Measurements from ENCODE around the gene G6PC3. TPM values are rescaled to one million over a fixed set of nuclear protein-coding genes. Genes with fewer than 3 reads are reported as not detected.
"Not testable (repeated sequence)": the region's sequence is repeated elsewhere in the genome, so short reads cannot be mapped to it uniquely, and the experiment has no call there.

G6PC3 gene
- polyA plus RNA-seq, 4 donors: 17.6 to 69.2 (median 39.3) TPM

DNA sequence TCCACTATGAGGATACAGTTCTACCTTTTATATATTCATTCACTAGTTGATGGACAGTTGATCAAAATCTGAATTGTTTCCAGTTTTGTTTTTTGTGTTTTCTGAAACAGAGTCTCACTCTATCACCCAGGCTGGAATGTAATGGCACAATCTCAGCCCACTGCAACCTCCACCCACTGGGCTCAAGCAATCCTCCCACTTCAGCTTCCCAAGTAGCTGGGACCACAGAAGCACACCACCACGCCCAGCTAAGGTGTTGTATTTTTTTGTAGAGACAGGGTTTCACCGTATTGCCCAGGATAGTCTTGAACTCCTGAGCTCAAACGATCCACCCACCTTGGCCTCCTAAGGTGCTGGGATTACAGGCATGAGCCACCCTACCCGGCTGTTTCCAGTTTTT is 25.0 kb upstream of the G6PC3 start:
- H3K4me3 ChIP-seq (ENCODE audit: low read depth in 1 of 3, low read length in 3 of 3): no peak overlapping the region
- no peaks in the 10 kb centered on the region for H3K27me3 ChIP-seq (ENCODE audit: control insufficient read depth in 3 of 3, insufficient read depth in 3 of 3, low read length in 3 of 3)
- peaks cover 0 to 44% (median 2%) of the 10 kb centered on the region in 3 donors for H3K36me3 ChIP-seq (ENCODE audit: control insufficient read depth in 3 of 3, insufficient read depth in 2 of 3, low read depth in 1 of 3, low read length in 3 of 3)
- no peaks in the 10 kb centered on the region for H3K9me3 ChIP-seq (ENCODE audit: control insufficient read depth in 2 of 2, insufficient read depth in 1 of 2, low read depth in 1 of 2, low read length in 1 of 2)
- FAIRE-seq: no peak
- H3K27ac ChIP-seq (ENCODE audit: low read depth in 1 of 3, low read length in 2 of 3): no peak overlapping the region
- H3K4me1 ChIP-seq (ENCODE audit: control insufficient read depth in 3 of 3, insufficient read depth in 2 of 3, low read depth in 1 of 3, low read length in 2 of 3): peaks cover 0 to 2% (median 0%) of the 10 kb centered on the region in 3 donors
- no peak for DNase-seq
- WGBS, 3 donors: 85 to 94% (median 91%) methylated on average over 4 of the region's 4 CpGs

DNA sequence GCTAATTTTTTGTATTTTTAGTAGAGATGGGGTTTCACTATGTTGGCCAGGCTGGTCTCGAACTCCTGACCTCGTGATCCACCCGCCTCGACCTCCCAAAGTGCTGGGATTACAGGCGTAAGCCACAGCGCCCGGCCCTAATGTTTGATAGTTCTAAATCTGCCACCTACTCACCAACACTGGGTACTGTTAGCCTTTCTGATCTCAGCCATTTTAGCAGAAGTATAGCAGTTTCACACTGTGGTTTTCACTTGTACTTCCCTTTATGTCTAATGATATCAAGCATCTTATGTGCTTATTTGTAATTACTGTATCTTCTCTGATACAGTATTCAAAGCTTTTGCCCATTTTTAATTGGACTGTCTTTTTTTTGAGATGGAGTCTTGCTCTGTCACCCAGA is 23.6 kb upstream of the G6PC3 start:
- H3K27ac ChIP-seq (ENCODE audit: low read depth in 1 of 3, low read length in 2 of 3); H3K27me3 ChIP-seq (ENCODE audit: control insufficient read depth in 3 of 3, insufficient read depth in 3 of 3, low read length in 3 of 3); H3K9me3 ChIP-seq (ENCODE audit: control insufficient read depth in 2 of 2, insufficient read depth in 1 of 2, low read depth in 1 of 2, low read length in 1 of 2); H3K4me1 ChIP-seq (ENCODE audit: control insufficient read depth in 3 of 3, insufficient read depth in 2 of 3, low read depth in 1 of 3, low read length in 2 of 3); DNase-seq; FAIRE-seq; H3K4me3 ChIP-seq (ENCODE audit: low read depth in 1 of 3, low read length in 3 of 3): not testable (repeated sequence)
- peaks cover 3 to 58% (median 8%) of the 10 kb centered on the region in 3 donors for H3K36me3 ChIP-seq (ENCODE audit: control insufficient read depth in 3 of 3, insufficient read depth in 2 of 3, low read depth in 1 of 3, low read length in 3 of 3)
- WGBS, 3 donors: 97 to 100% (median 98%) methylated on average over 3 to 7 of the region's 7 CpGs

GRCh38 chr17:44049294-44050060 is 21.1 kb upstream of the G6PC3 start:
- Histone ChIP-seq H3K27ac (ENCODE audit: low read depth in 1 of 3, low read length in 2 of 3) (no peak overlapping the region), H3K27me3 (ENCODE audit: control insufficient read depth in 3 of 3, insufficient read depth in 3 of 3, low read length in 3 of 3) (no peaks in the 10 kb centered on the region), H3K4me1 (ENCODE audit: control insufficient read depth in 3 of 3, insufficient read depth in 2 of 3, low read depth in 1 of 3, low read length in 2 of 3) (peaks cover 0 to 2% (median 0%) of the 10 kb centered on the region in 3 donors), H3K9me3 (ENCODE audit: control insufficient read depth in 2 of 2, insufficient read depth in 1 of 2, low read depth in 1 of 2, low read length in 1 of 2) (no peaks in the 10 kb centered on the region), H3K36me3 (ENCODE audit: control insufficient read depth in 3 of 3, insufficient read depth in 2 of 3, low read depth in 1 of 3, low read length in 3 of 3) (peaks cover 3 to 63% (median 10%) of the 10 kb centered on the region in 3 donors), H3K4me3 (ENCODE audit: low read depth in 1 of 3, low read length in 3 of 3) (no peak overlapping the region)
- no peak for DNase-seq
- no peak for FAIRE-seq
- 95 to 97% (median 96%) methylated on average over 9 of the region's 9 CpGs for WGBS, 3 donors

DNA sequence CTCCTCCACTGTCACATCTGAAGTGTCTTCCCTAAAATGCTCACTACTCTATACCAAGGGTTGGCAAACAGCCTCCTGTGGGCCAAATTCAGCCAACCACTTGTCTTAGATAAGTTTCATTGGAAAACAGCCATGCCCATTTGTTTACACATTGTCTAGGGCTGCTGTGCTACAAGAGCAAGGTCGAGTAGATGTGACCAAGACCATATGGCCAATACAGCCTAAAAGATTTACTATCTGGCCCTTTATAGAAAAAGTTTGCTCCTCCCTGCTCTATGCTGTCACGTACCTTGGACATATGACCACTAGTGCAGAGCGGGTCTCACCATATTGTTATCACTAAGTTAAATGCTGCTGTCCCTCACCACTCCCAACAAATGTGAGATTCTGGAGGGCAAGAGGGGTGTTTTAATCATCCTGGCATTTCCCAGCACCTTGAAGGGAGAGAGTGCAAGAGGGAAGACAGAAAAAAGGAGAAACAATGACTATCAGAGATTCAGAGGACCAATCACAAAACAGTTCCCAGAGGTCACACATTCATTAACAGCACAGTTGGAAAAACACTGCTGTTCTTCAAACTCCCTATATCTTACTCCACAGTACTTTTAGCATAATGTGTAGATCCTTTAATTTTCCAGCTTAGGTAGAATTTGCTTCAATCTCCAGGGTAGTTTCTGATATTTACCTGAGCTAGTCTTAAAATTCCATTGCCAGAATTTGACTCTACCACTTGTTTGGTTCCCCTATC is 17.2 kb upstream of the G6PC3 start:
- no peak overlapping the region for H3K4me3 ChIP-seq (ENCODE audit: low read depth in 1 of 3, low read length in 3 of 3)
- WGBS, 3 donors: 56 to 62% (median 59%) methylated on average over 3 of the region's 3 CpGs
- peaks cover 0 to 2% (median 0%) of the 10 kb centered on the region in 3 donors for H3K4me1 ChIP-seq (ENCODE audit: control insufficient read depth in 3 of 3, insufficient read depth in 2 of 3, low read depth in 1 of 3, low read length in 2 of 3)
- H3K9me3 ChIP-seq (ENCODE audit: control insufficient read depth in 2 of 2, insufficient read depth in 1 of 2, low read depth in 1 of 2, low read length in 1 of 2): no peaks in the 10 kb centered on the region
- no peaks in the 10 kb centered on the region for H3K27me3 ChIP-seq (ENCODE audit: control insufficient read depth in 3 of 3, insufficient read depth in 3 of 3, low read length in 3 of 3)
- no peak for FAIRE-seq
- no peak overlapping the region for H3K27ac ChIP-seq (ENCODE audit: low read depth in 1 of 3, low read length in 2 of 3)
- H3K36me3 ChIP-seq (ENCODE audit: control insufficient read depth in 3 of 3, insufficient read depth in 2 of 3, low read depth in 1 of 3, low read length in 3 of 3): peaks cover 3 to 77% (median 10%) of the 10 kb centered on the region in 3 donors
- peak in 1 of 2 donors; percentile 10 for DNase-seq

DNA sequence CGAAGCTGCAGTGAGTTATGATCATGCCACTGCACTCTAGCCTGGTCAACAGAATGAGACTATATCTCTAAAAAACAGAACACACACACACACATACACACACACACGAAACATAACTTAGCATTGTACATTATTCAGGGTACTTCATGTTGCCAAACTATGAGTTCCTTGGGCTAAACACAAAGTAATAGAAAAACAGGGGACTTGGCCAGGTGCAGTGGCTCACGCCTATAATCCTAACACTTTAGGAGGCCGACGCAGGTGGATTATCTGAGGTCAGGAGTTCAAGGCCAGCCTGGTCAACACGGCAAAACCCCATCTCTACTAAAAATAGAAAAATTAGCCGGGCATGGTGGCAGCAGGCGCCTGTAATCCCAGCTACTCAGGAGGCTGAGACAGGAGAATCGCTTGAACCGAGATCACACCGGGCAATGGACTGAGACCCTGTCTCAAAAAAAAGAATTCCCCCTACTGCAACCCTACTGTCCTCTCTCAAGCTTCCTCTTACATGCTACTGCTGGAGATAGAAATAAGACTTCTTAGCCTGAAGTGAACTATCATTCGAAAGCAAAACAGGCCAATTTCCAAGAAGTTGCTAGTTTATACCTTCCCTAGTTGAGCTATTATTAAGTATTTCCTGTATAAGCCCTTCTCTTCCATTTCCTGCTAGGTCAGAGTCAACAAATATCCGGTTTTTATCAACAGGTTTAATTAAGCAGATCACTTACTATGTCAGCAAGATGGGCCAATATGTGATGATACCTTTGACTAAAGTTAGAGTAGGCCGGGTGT is 11.2 kb upstream of the G6PC3 start:
- no peak for FAIRE-seq

DNA sequence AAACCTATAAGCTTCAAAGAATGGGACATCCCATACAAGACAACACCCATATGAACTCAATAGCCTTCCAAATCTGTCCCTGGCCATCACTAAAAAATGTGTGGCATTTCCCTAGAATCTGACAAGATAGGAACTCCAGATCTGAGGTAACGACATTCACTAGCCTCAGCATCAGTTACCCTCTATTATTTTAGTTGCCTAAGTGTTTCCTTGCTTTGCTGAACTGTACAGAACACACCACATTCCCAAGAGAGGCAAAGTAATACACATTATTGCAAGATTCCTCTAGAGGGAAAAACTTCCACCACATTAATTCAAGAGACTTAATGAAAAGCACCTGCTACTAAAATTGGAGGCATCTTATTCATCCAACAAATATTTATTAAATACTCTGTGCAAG is 9.1 kb upstream of the G6PC3 start:
- FAIRE-seq (no peak), DNase-seq (no peak)
- no peak overlapping the region for H3K27ac ChIP-seq (ENCODE audit: low read depth in 1 of 3, low read length in 2 of 3)
- H3K36me3 ChIP-seq (ENCODE audit: control insufficient read depth in 3 of 3, insufficient read depth in 2 of 3, low read depth in 1 of 3, low read length in 3 of 3): peaks cover 3 to 42% (median 4%) of the 10 kb centered on the region in 3 donors
- peaks cover 0 to 3% (median 0%) of the 10 kb centered on the region in 3 donors for H3K4me1 ChIP-seq (ENCODE audit: control insufficient read depth in 3 of 3, insufficient read depth in 2 of 3, low read depth in 1 of 3, low read length in 2 of 3)
- no peaks in the 10 kb centered on the region for H3K9me3 ChIP-seq (ENCODE audit: control insufficient read depth in 2 of 2, insufficient read depth in 1 of 2, low read depth in 1 of 2, low read length in 1 of 2)
- no peak overlapping the region for H3K4me3 ChIP-seq (ENCODE audit: low read depth in 1 of 3, low read length in 3 of 3)
- no peaks in the 10 kb centered on the region for H3K27me3 ChIP-seq (ENCODE audit: control insufficient read depth in 3 of 3, insufficient read depth in 3 of 3, low read length in 3 of 3)
- WGBS, 3 donors: 88 to 94% (median 93%) methylated on average over 1 of the region's 1 CpG

More for the DNA sequence above, 11.2 kb upstream of the G6PC3 start:
- H3K36me3 ChIP-seq (ENCODE audit: control insufficient read depth in 3 of 3, insufficient read depth in 2 of 3, low read depth in 1 of 3, low read length in 3 of 3): peaks cover 3 to 60% (median 4%) of the 10 kb centered on the region in 3 donors
- no peak for DNase-seq
- peaks cover 0 to 3% (median 0%) of the 10 kb centered on the region in 3 donors for H3K4me1 ChIP-seq (ENCODE audit: control insufficient read depth in 3 of 3, insufficient read depth in 2 of 3, low read depth in 1 of 3, low read length in 2 of 3)
- H3K27ac ChIP-seq (ENCODE audit: low read depth in 1 of 3, low read length in 2 of 3): no peak overlapping the region
- 62 to 76% (median 75%) methylated on average over 14 of the region's 14 CpGs for WGBS, 3 donors
- no peaks in the 10 kb centered on the region for H3K9me3 ChIP-seq (ENCODE audit: control insufficient read depth in 2 of 2, insufficient read depth in 1 of 2, low read depth in 1 of 2, low read length in 1 of 2)
- no peaks in the 10 kb centered on the region for H3K27me3 ChIP-seq (ENCODE audit: control insufficient read depth in 3 of 3, insufficient read depth in 3 of 3, low read length in 3 of 3)
- H3K4me3 ChIP-seq (ENCODE audit: low read depth in 1 of 3, low read length in 3 of 3): no peak overlapping the region

DNA sequence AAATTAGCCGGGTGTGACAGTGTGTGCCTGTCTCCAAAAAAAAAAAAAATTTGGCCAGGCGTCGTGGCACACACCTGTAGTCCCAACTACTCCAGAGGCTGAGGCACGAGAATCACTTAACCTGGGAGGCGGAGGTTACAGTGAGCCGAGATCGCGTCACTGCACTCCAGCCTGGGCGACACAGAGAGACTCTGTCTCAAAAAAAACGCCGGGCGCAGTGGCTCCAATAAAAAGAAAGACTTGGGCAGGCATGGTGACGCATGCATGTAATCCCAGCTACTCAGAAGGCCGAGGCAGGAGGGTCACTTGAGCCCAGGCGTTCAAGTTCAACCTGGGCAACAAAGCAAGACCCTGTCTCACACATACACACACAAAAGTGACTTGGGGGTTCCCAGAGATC is 7.7 kb upstream of the G6PC3 start:
- H3K4me1 ChIP-seq (ENCODE audit: control insufficient read depth in 3 of 3, insufficient read depth in 2 of 3, low read depth in 1 of 3, low read length in 2 of 3): peaks cover 3 to 11% (median 5%) of the 10 kb centered on the region in 3 donors
- DNase-seq: no peak
- no peaks in the 10 kb centered on the region for H3K27me3 ChIP-seq (ENCODE audit: control insufficient read depth in 3 of 3, insufficient read depth in 3 of 3, low read length in 3 of 3)
- FAIRE-seq: no peak
- no peak overlapping the region for H3K4me3 ChIP-seq (ENCODE audit: low read depth in 1 of 3, low read length in 3 of 3)
- no peak overlapping the region for H3K27ac ChIP-seq (ENCODE audit: low read depth in 1 of 3, low read length in 2 of 3)
- peaks cover 3 to 29% (median 4%) of the 10 kb centered on the region in 3 donors for H3K36me3 ChIP-seq (ENCODE audit: control insufficient read depth in 3 of 3, insufficient read depth in 2 of 3, low read depth in 1 of 3, low read length in 3 of 3)
- WGBS, 3 donors: 94 to 95% (median 95%) methylated on average over 15 of the region's 15 CpGs
- no peaks in the 10 kb centered on the region for H3K9me3 ChIP-seq (ENCODE audit: control insufficient read depth in 2 of 2, insufficient read depth in 1 of 2, low read depth in 1 of 2, low read length in 1 of 2)

Measured in small intestine (tissue), 7 donors.